ENCODE measurements around the gene SCN9A.
"Not testable (repeated sequence)": the region's sequence is repeated elsewhere in the genome, so short reads cannot be mapped to it uniquely, and the experiment has no call there.

Gene SCN9A

GRCh38 chr2:166334805-166335204 lies 40.9 kb downstream of the SCN9A start:
- DNase-seq (ENCODE audit: low read depth), result no peak

GRCh38 chr2:166333801-166334200 lies 41.9 kb downstream of the SCN9A start:
- DNase-seq (ENCODE audit: low read depth), result peak; percentile 60

GRCh38 chr2:166332106-166332505 lies 43.6 kb downstream of the SCN9A start:
- DNase-seq (ENCODE audit: low read depth), result no peak

- peak; percentile 44 for DNase-seq (ENCODE audit: low read depth)
Measured at GRCh38 chr2:166331468-166331867, 44.3 kb downstream of the SCN9A start.

- DNase-seq (ENCODE audit: low read depth), result no peak
Measured at GRCh38 chr2:166329465-166329864, 46.3 kb downstream of the SCN9A start.

GRCh38 chr2:166328147-166328546 lies 47.6 kb downstream of the SCN9A start:
- no peak for DNase-seq (ENCODE audit: low read depth)

- peak; percentile 50 for DNase-seq (ENCODE audit: low read depth)
Measured at GRCh38 chr2:166321076-166321475, 54.7 kb downstream of the SCN9A start.

GRCh38 chr2:166314022-166314759 lies 61.6 kb downstream of the SCN9A start:
- peak; percentile 89 for DNase-seq (ENCODE audit: low read depth)

GRCh38 chr2:166312863-166313262 lies 62.9 kb downstream of the SCN9A start:
- not testable (repeated sequence) for DNase-seq (ENCODE audit: low read depth)

GRCh38 chr2:166307326-166307725 lies 68.4 kb downstream of the SCN9A start:
- no peak for DNase-seq (ENCODE audit: low read depth)

- no peak for DNase-seq (ENCODE audit: low read depth)
Measured at GRCh38 chr2:166304656-166305055, 71.1 kb downstream of the SCN9A start.

- DNase-seq (ENCODE audit: low read depth), result no peak
Measured at GRCh38 chr2:166302036-166302435, 73.7 kb downstream of the SCN9A start.

GRCh38 chr2:166297951-166298350 lies 77.8 kb downstream of the SCN9A start:
- DNase-seq (ENCODE audit: low read depth), result no peak

- DNase-seq (ENCODE audit: low read depth), result peak; percentile 60
Measured at GRCh38 chr2:166293984-166294383, 81.8 kb downstream of the SCN9A start.

- DNase-seq (ENCODE audit: low read depth), result no peak
Measured at GRCh38 chr2:166285215-166285614, 90.5 kb downstream of the SCN9A start.

GRCh38 chr2:166284359-166284758 lies 91.4 kb downstream of the SCN9A start:
- no peak for DNase-seq (ENCODE audit: low read depth)

GRCh38 chr2:166282154-166282553 lies 93.6 kb downstream of the SCN9A start:
- no peak for DNase-seq (ENCODE audit: low read depth)

- DNase-seq (ENCODE audit: low read depth), result no peak
Measured at GRCh38 chr2:166278856-166279255, 96.9 kb downstream of the SCN9A start.

- DNase-seq (ENCODE audit: low read depth), result no peak
Measured at GRCh38 chr2:166270376-166270775, 105.4 kb downstream of the SCN9A start.

GRCh38 chr2:166269322-166269721 lies 106.4 kb downstream of the SCN9A start:
- no peak for DNase-seq (ENCODE audit: low read depth)

GRCh38 chr2:166257859-166258258 lies 117.9 kb downstream of the SCN9A start:
- DNase-seq (ENCODE audit: low read depth), result no peak

- DNase-seq (ENCODE audit: low read depth), result no peak
Measured at GRCh38 chr2:166256896-166257295, 118.8 kb downstream of the SCN9A start.

- DNase-seq (ENCODE audit: low read depth), result no peak
Measured at GRCh38 chr2:166249318-166249717, 126.4 kb downstream of the SCN9A start.

GRCh38 chr2:166246901-166247300 lies 128.8 kb downstream of the SCN9A start:
- no peak for DNase-seq (ENCODE audit: low read depth)
